A673 (cell line): ENCODE measurements around the gene RAPGEF4.

ENCODE experiments used
- EZH2 ChIP-seq: fragments of 200-600 bp; sonication (generic); IDR thresholded peaks from 2 replicates; pipeline ENCODE4 v1.6.1; 2017; ENCODE audit warnings: borderline replicate concordance, low read depth, mild to moderate bottlenecking, mixed read lengths, antibody characterized with exemption, low read length; ENCODE audit not compliant: poor library complexity, severe bottlenecking
- TF ChIP-seq, protein P1 (sequence below): fragments of 300-800, 200-600 bp; sonication (generic); conservative IDR thresholded peaks from 2 replicates; pipeline ENCODE4 v1.5.1; 2017; ENCODE audit warnings: low read depth, mild to moderate bottlenecking, antibody characterized with exemption, low read length, moderate library complexity, mixed read lengths

DNA sequence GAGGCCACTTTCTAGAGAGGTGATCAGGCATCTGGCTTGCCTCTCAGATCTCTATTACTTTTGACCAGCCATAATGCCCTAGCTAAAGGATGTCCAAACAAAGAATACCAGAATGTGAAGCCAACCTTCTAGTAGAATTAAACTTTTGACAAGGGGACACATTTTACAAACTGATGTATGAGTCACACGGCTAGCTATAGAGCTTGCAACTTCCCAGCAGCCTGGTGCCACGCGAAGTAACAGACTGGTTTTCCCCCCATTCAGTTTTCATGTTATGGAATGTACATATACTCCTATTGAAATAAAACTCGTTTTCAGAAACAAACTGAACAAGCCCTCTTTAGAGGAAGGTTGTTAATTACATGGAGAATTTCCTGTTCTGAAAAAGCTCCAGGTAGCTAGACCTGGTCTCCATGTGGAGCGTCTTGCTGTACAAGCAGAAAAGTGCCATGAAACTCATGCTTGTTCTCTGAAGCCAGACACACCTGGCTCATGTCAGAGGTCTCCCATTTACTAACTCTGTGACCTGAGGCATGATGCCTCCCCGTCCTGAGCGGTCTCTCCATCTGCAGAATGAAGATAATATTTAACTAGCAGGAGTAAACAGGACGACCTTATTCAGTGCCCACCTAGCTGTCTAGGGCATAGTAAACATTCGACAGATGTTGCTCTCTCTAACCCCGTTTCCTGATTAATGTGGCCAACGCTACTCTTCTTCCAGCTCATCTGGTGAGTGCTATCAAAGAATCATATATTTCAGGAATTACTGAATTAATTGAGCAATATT is 258.5 kb downstream of the RAPGEF4 start:
- TF ChIP-seq EZH2 = no peak
- TF ChIP-seq, protein P1, sequence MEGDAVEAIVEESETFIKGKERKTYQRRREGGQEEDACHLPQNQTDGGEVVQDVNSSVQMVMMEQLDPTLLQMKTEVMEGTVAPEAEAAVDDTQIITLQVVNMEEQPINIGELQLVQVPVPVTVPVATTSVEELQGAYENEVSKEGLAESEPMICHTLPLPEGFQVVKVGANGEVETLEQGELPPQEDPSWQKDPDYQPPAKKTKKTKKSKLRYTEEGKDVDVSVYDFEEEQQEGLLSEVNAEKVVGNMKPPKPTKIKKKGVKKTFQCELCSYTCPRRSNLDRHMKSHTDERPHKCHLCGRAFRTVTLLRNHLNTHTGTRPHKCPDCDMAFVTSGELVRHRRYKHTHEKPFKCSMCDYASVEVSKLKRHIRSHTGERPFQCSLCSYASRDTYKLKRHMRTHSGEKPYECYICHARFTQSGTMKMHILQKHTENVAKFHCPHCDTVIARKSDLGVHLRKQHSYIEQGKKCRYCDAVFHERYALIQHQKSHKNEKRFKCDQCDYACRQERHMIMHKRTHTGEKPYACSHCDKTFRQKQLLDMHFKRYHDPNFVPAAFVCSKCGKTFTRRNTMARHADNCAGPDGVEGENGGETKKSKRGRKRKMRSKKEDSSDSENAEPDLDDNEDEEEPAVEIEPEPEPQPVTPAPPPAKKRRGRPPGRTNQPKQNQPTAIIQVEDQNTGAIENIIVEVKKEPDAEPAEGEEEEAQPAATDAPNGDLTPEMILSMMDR = no peak
